Measurements from ENCODE around the gene FOS. TPM values are rescaled to one million over a fixed set of nuclear protein-coding genes. Genes with fewer than 3 reads are reported as not detected.

The FOS gene
- total and polyA plus RNA-seq, 2 of the 13 experiments (the other 11 are each of a cell fraction or from before 2014, with no cell fraction given) = 15.9 to 24.2 TPM

- no peak for TF ChIP-seq ZBTB26 (CRISPR knock-in tag; IDR thresholded peaks at IDR 0.05; ENCODE audit: borderline replicate concordance)
- TF ChIP-seq KDM2A (CRISPR knock-in tag; IDR thresholded peaks at IDR 0.05; ENCODE audit: borderline replicate concordance, low read depth) = no peak
- no peak for TF ChIP-seq NR0B2 (CRISPR knock-in tag; IDR thresholded peaks at IDR 0.05)
- TF ChIP-seq FOSL2 (CRISPR knock-in tag; IDR thresholded peaks at IDR 0.05) = no peak
- no peak for TF ChIP-seq ZNF770 (CRISPR knock-in tag; IDR thresholded peaks at IDR 0.05)
- TF ChIP-seq FOXP4 (CRISPR knock-in tag; IDR thresholded peaks at IDR 0.05) = 0 out of 2 replicates have a peak, but pooled peaks have one; percentile 4
- TF ChIP-seq MEIS2 (CRISPR knock-in tag; IDR thresholded peaks at IDR 0.05) = no peak
- no peak for TF ChIP-seq LBX2 (CRISPR knock-in tag; IDR thresholded peaks at IDR 0.05; ENCODE audit: borderline replicate concordance)
- TF ChIP-seq PCBP2 (optimal IDR thresholded peaks at IDR 0.05; ENCODE audit: low read depth, low read length, poor library complexity, severe bottlenecking) = no peak
- no peak for TF ChIP-seq RCOR2 (CRISPR knock-in tag; IDR thresholded peaks at IDR 0.05)
- no peak for TF ChIP-seq ELF3 (CRISPR knock-in tag; IDR thresholded peaks at IDR 0.05)
- TF ChIP-seq PREB (CRISPR knock-in tag; IDR thresholded peaks at IDR 0.05) = no peak
- TF ChIP-seq POGK (CRISPR knock-in tag; conservative IDR thresholded peaks at IDR 0.05) = no peak
- TF ChIP-seq ZNF24 (IDR thresholded peaks at IDR 0.05) = no peak
- no peak for TF ChIP-seq ZNF7 (CRISPR knock-in tag; IDR thresholded peaks at IDR 0.05)
- TF ChIP-seq ZNF772 (CRISPR knock-in tag; IDR thresholded peaks at IDR 0.05) = no peak
- TF ChIP-seq RARA (CRISPR knock-in tag; IDR thresholded peaks at IDR 0.05) = no peak
- no peak for TF ChIP-seq TOE1 (CRISPR knock-in tag; IDR thresholded peaks at IDR 0.05)
- no peak for TF ChIP-seq SOX13 (IDR thresholded peaks at IDR 0.05)
- no peak for TF ChIP-seq SOX13 (CRISPR knock-in tag; conservative IDR thresholded peaks at IDR 0.05 in 1 of 2, IDR thresholded peaks at IDR 0.05 in 1 of 2)
- no peak for TF ChIP-seq ZNF430 (CRISPR knock-in tag; IDR thresholded peaks at IDR 0.05)
Observed at GRCh38 chr14:75306927-75307699, 28.5 kb downstream of the FOS start (continued).
